PFSK-1 (cell line): ENCODE measurements around the gene ATP8A1.

Experiments used
- FOXP2 ChIP-seq: optimal IDR thresholded peaks from 2 replicates; pipeline ENCODE3; 2011; ENCODE audit warnings: borderline replicate concordance, control low read depth, inconsistent platforms; ENCODE audit not compliant: insufficient read depth; ENCODE audit errors: extremely low read length, extremely low read depth
- POLR2AphosphoS5 ChIP-seq: IDR thresholded peaks from 2 replicates; pipeline ENCODE4 v1.6.1; 2012; ENCODE audit warnings: low read depth, mild to moderate bottlenecking, control low read depth, low read length, moderate library complexity
- SIN3A ChIP-seq: IDR thresholded peaks from 2 replicates; pipeline ENCODE4 v1.6.1; 2012; ENCODE audit warnings: mild to moderate bottlenecking, low read length, moderate library complexity, borderline replicate concordance; ENCODE audit not compliant: insufficient read depth
- TAF1 ChIP-seq: IDR thresholded peaks from 2 replicates; pipeline ENCODE4 v1.6.1; 2012; ENCODE audit warnings: low read length, control low read depth, borderline replicate concordance; ENCODE audit not compliant: insufficient read depth
- TF ChIP-seq, protein P1 (sequence below), 2 experiments: IDR thresholded peaks; 2 replicates each; pipeline versions ENCODE4 v1.6.1 to v1.8.0; 2011 to 2012; ENCODE audit warnings: low read depth in 2 of 2, low read length in 2 of 2, control low read depth in 1 of 2, inconsistent platforms in 1 of 2, mild to moderate bottlenecking in 1 of 2, moderate library complexity in 1 of 2; ENCODE audit not compliant: insufficient read depth in 1 of 2

ATP8A1 gene

GRCh38 chr4:42533042-42533441 is 123.9 kb downstream of the ATP8A1 start:
- TF ChIP-seq POLR2AphosphoS5 (no peak), SIN3A (no peak), TAF1 (no peak), FOXP2 (no peak)
- TF ChIP-seq, protein P1, sequence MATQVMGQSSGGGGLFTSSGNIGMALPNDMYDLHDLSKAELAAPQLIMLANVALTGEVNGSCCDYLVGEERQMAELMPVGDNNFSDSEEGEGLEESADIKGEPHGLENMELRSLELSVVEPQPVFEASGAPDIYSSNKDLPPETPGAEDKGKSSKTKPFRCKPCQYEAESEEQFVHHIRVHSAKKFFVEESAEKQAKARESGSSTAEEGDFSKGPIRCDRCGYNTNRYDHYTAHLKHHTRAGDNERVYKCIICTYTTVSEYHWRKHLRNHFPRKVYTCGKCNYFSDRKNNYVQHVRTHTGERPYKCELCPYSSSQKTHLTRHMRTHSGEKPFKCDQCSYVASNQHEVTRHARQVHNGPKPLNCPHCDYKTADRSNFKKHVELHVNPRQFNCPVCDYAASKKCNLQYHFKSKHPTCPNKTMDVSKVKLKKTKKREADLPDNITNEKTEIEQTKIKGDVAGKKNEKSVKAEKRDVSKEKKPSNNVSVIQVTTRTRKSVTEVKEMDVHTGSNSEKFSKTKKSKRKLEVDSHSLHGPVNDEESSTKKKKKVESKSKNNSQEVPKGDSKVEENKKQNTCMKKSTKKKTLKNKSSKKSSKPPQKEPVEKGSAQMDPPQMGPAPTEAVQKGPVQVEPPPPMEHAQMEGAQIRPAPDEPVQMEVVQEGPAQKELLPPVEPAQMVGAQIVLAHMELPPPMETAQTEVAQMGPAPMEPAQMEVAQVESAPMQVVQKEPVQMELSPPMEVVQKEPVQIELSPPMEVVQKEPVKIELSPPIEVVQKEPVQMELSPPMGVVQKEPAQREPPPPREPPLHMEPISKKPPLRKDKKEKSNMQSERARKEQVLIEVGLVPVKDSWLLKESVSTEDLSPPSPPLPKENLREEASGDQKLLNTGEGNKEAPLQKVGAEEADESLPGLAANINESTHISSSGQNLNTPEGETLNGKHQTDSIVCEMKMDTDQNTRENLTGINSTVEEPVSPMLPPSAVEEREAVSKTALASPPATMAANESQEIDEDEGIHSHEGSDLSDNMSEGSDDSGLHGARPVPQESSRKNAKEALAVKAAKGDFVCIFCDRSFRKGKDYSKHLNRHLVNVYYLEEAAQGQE (IDR thresholded peaks at IDR 0.05; ENCODE audit: insufficient read depth in 1 of 2, low read depth in 2 of 2, low read length in 2 of 2): no peak

GRCh38 chr4:42531341-42532030 is 125.4 kb downstream of the ATP8A1 start:
- no peak for TF ChIP-seq TAF1
- no peak for TF ChIP-seq POLR2AphosphoS5
- TF ChIP-seq, protein P1 (IDR thresholded peaks at IDR 0.05; ENCODE audit: insufficient read depth in 1 of 2, low read depth in 2 of 2, low read length in 2 of 2): no peak
- no peak for TF ChIP-seq SIN3A
- no peak for TF ChIP-seq FOXP2

GRCh38 chr4:42523066-42523718 is 133.7 kb downstream of the ATP8A1 start:
- no peak for TF ChIP-seq POLR2AphosphoS5
- no peak for TF ChIP-seq TAF1
- no peak for TF ChIP-seq FOXP2
- no peak for TF ChIP-seq SIN3A
- TF ChIP-seq, protein P1 (IDR thresholded peaks at IDR 0.05; ENCODE audit: insufficient read depth in 1 of 2, low read depth in 2 of 2, low read length in 2 of 2): no peak

- TF ChIP-seq POLR2AphosphoS5: no peak
- TF ChIP-seq TAF1: no peak
- TF ChIP-seq FOXP2: no peak
- TF ChIP-seq SIN3A: no peak
- TF ChIP-seq, protein P1 (IDR thresholded peaks at IDR 0.05; ENCODE audit: insufficient read depth in 1 of 2, low read depth in 2 of 2, low read length in 2 of 2): no peak
These were observed 137.0 kb downstream of the ATP8A1 start for GRCh38 chr4:42519803-42520417.
